HFF-Myc (cell line): ENCODE results near the gene NFKBIZ.

Experiments
- DNase-seq: peaks from one replicate; pipeline ENCODE4 v3.0.0-alpha.2; 2011; ENCODE audit warnings: low read depth; ENCODE audit errors: extremely low read depth
- H3K4me3 ChIP-seq: replicated peaks from 2 replicates; pipeline ENCODE4 v1.5.1; 2011; ENCODE audit warnings: low read depth, mild to moderate bottlenecking, control low read depth, low read length
- CTCF ChIP-seq: IDR thresholded peaks from 2 replicates; pipeline ENCODE4 v1.5.1; 2012; ENCODE audit warnings: mild to moderate bottlenecking, low read depth, low read length, control low read depth; ENCODE audit errors: missing control alignments

The NFKBIZ gene

GRCh38 chr3:101848754-101849713 is at the start of gene NFKBIZ:
TSS of gene NFKBIZ (plus strand) at chr3:101849514. CDS start at chr3:101849629, 115 bp downstream.
- DNase-seq, result peak; percentile 52
- H3K4me3 ChIP-seq, result peak within 1 kb of the TSS; percentile 85
- TF ChIP-seq CTCF, result no peak

GRCh38 chr3:101801174-101801573 is 48.1 kb upstream of the NFKBIZ start:
- no peak for DNase-seq
- TF ChIP-seq CTCF, result no peak
- H3K4me3 ChIP-seq, result no peak overlapping the region

- H3K4me3 ChIP-seq, result no peak overlapping the region
- no peak for DNase-seq
- TF ChIP-seq CTCF, result no peak
These were observed 47.1 kb upstream of the NFKBIZ start for GRCh38 chr3:101802179-101802578.

- DNase-seq, result peak; percentile 64
- peak; percentile 77 for TF ChIP-seq CTCF
- H3K4me3 ChIP-seq, result no peak overlapping the region
These were observed 46.0 kb upstream of the NFKBIZ start for GRCh38 chr3:101803173-101803782.

GRCh38 chr3:101803939-101804338 is 45.4 kb upstream of the NFKBIZ start:
- DNase-seq, result no peak
- no peak for TF ChIP-seq CTCF
- H3K4me3 ChIP-seq, result no peak overlapping the region

- DNase-seq, result no peak
- no peak overlapping the region for H3K4me3 ChIP-seq
- TF ChIP-seq CTCF, result no peak
These were observed 42.8 kb upstream of the NFKBIZ start for GRCh38 chr3:101806491-101806890.
